A549 (cell line): ENCODE results near the gene ZNF32. TPM values are rescaled to one million over a fixed set of nuclear protein-coding genes. Genes with fewer than 3 reads are reported as not detected.
A peak's percentile ranks its signal among the peaks of the same experiment; 100 is the strongest.

ENCODE experiments used
- ATAC-seq, 2 experiments: fragments of 200-7000 bp in 1 of 2; fragments of >200 bp in 1 of 2; cut with Nextera tagmentation in 1 of 2; cut with Tn5 transposase in 1 of 2; 3 replicates each; pipeline versions ENCODE4 v1.8.0 to v1.9.1; 2018 to 2020; ENCODE audit warnings: mild to moderate bottlenecking in 1 of 2, moderate library complexity in 1 of 2
- CTCF ChIA-PET: fragments of 300-600 bp; sonication (Branson Sonifier 250); formaldehyde crosslinking; extraction: SDS; loops from one replicate; lab custom pipeline; 2021; ENCODE audit warnings: antibody characterized with exemption, inconsistent platforms; lab: Yijun Ruan, JAX
- POLR2A ChIA-PET: fragments of 350-600 bp; formaldehyde crosslinking; extraction: SDS; loops from one replicate; lab custom pipeline; 2021; ENCODE audit warnings: antibody characterized with exemption, inconsistent platforms; lab: Yijun Ruan, JAX
- DNase-seq, 2 experiments: peaks; one replicate each; pipeline versions ENCODE4 v3.0.0 to v3.0.0-alpha.2; 2011 to 2016; ENCODE audit warnings: low read depth in 1 of 2, low spot score in 1 of 2
- FAIRE-seq: peaks from 2 replicates; lab custom pipeline; 2011; peaks lifted over from hg19 to GRCh38; lab: Jason Lieb, UNC
- H3K27ac ChIP-seq, 2 experiments: fragments of >200 bp; sonication (Bioruptor Twin); formaldehyde crosslinking; 3 replicates each; pipeline ENCODE4 v1.5.1; 2016 to 2017
- H3K4me1 ChIP-seq: fragments of >200 bp; sonication (Bioruptor Twin); formaldehyde crosslinking; 3 replicates; pipeline ENCODE4 v1.6.1; 2016
- H3K4me2 ChIP-seq: fragments of >200 bp; sonication (Bioruptor Twin); formaldehyde crosslinking; 3 replicates; pipeline ENCODE4 v1.6.1; 2016
- H3K4me3 ChIP-seq: fragments of >200 bp; sonication (Bioruptor Twin); formaldehyde crosslinking; 3 replicates; pipeline ENCODE4 v1.5.1; 2016
- H3K9me3 ChIP-seq: fragments of >200 bp; sonication (Bioruptor Twin); formaldehyde crosslinking; 3 replicates; pipeline ENCODE4 v1.6.1; 2016
- EHF ChIP-seq: fragments of 250-450 bp; sonication (Bioruptor Pico); IDR thresholded peaks from 2 replicates; pipeline ENCODE4 v1.5.0; 2020; ENCODE audit warnings: mild to moderate bottlenecking
- ESRRA ChIP-seq: fragments of 150-350 bp; IDR thresholded peaks from 2 replicates; pipeline ENCODE4 v1.6.1; 2014; ENCODE audit warnings: mild to moderate bottlenecking, low read length, borderline replicate concordance
- GATA3 ChIP-seq: IDR thresholded peaks from 2 replicates; pipeline ENCODE4 v1.6.1; 2012; ENCODE audit warnings: borderline replicate concordance
- HDAC2 ChIP-seq: fragments of 200-600 bp; sonication (generic); IDR thresholded peaks from 2 replicates; pipeline ENCODE4 v1.6.1; 2016
- HOXA7 ChIP-seq: fragments of 250-450 bp; sonication (Bioruptor Pico); IDR thresholded peaks from 2 replicates; pipeline ENCODE4 v1.5.0; 2020; ENCODE audit warnings: mild to moderate bottlenecking, moderate library complexity
- HOXB13 ChIP-seq: fragments of 250-450 bp; sonication (Bioruptor Pico); IDR thresholded peaks from 2 replicates; pipeline ENCODE4 v1.5.0; 2020; ENCODE audit warnings: low read depth, mild to moderate bottlenecking, moderate library complexity
- JUN ChIP-seq, 2 experiments: fragments of >200 bp; sonication (Bioruptor Twin); formaldehyde crosslinking; IDR thresholded peaks; 2 replicates in 1 of 2; 3 replicates in 1 of 2; pipeline ENCODE4 v1.6.1; 2016 to 2017
- KDM5A ChIP-seq: fragments of 200-600 bp; sonication (generic); IDR thresholded peaks from 2 replicates; pipeline ENCODE4 v1.6.1; 2016; ENCODE audit warnings: antibody characterized with exemption, mild to moderate bottlenecking
- MAFK ChIP-seq: fragments of 450-650 bp; IDR thresholded peaks from 2 replicates; pipeline ENCODE4 v1.6.1; 2014; ENCODE audit not compliant: partially characterized antibody
- MAZ ChIP-seq: fragments of 150-350 bp; IDR thresholded peaks from 2 replicates; pipeline ENCODE4 v1.6.1; 2014; ENCODE audit warnings: antibody characterized with exemption, low read depth, low read length, borderline replicate concordance
- POLR2A ChIP-seq: IDR thresholded peaks from 2 replicates; pipeline ENCODE4 v1.6.1; 2012; ENCODE audit warnings: mild to moderate bottlenecking, low read length
- POLR2AphosphoS2 ChIP-seq: conservative IDR thresholded peaks from 2 replicates; pipeline ENCODE4 v1.6.1; 2012; ENCODE audit warnings: low read length, improper control_type of control experiment, inconsistent platforms
- RAD21 ChIP-seq, 2 experiments: fragments of >200 bp in 1 of 2; sonication (Bioruptor Twin) in 1 of 2; formaldehyde crosslinking in 1 of 2; IDR thresholded peaks in 1 of 2; conservative IDR thresholded peaks in 1 of 2; 2 replicates in 1 of 2; 3 replicates in 1 of 2; pipeline ENCODE4 v1.6.1; 2012 to 2018; ENCODE audit warnings: inconsistent platforms in 1 of 2
- TFCP2L1 ChIP-seq: fragments of 250-450 bp; sonication (Bioruptor Pico); IDR thresholded peaks from 2 replicates; pipeline ENCODE4 v1.5.0; 2021; ENCODE audit warnings: mild to moderate bottlenecking
- ZC3H11A ChIP-seq: fragments of 450-650 bp; IDR thresholded peaks from 2 replicates; pipeline ENCODE4 v1.6.1; 2014; ENCODE audit warnings: antibody characterized with exemption, mild to moderate bottlenecking
- ZNF302 ChIP-seq: fragments of 250-450 bp; sonication (Bioruptor Pico); IDR thresholded peaks from 2 replicates; pipeline ENCODE4 v1.9.0; 2021; ENCODE audit warnings: inconsistent platforms, mild to moderate bottlenecking, moderate library complexity
- whole genome bisulfite sequencing: methylation state at CpG from one replicate; pipeline ENCODE4 v1.1.6; 2017; ENCODE audit errors: missing lambda C conversion rate; 5-methylcytosine and 5-hydroxymethylcytosine counted together
- polyA plus RNA-seq, 4 experiments: library from polyadenylated mRNA; depleted of rRNA in 3 of 4; stranded (reverse); fragments of >200 nt; fragmentation: RNase III in 1 of 4; extraction: RNeasy Plus Mini Kit Qiagen cat#74134 plus additional on column Dnase treatment in 1 of 4; gene quantifications; 2 replicates in 3 of 4; 3 replicates in 1 of 4; pipeline ENCODE4 v1.2.3, GENCODE V29; 2011 to 2017
- TF ChIP-seq, protein P1 (sequence below): fragments of >200 bp; sonication (Bioruptor Twin); formaldehyde crosslinking; IDR thresholded peaks from 2 replicates; pipeline ENCODE4 v1.6.1; 2016
- TF ChIP-seq, protein P2 (sequence below): fragments of 250-450 bp; sonication (Bioruptor Pico); IDR thresholded peaks from 2 replicates; pipeline ENCODE4 v1.5.0; 2021; ENCODE audit warnings: mild to moderate bottlenecking, moderate library complexity, borderline replicate concordance
- TF ChIP-seq, protein P3 (sequence below): IDR thresholded peaks from 2 replicates; pipeline ENCODE4 v1.6.1; 2012; ENCODE audit warnings: low read depth, borderline replicate concordance

The ZNF32 gene
- polyA plus RNA-seq, 2 of the 4 experiments (the other 2 are of a cell fraction) = 21.4 to 38.2 TPM

DNA sequence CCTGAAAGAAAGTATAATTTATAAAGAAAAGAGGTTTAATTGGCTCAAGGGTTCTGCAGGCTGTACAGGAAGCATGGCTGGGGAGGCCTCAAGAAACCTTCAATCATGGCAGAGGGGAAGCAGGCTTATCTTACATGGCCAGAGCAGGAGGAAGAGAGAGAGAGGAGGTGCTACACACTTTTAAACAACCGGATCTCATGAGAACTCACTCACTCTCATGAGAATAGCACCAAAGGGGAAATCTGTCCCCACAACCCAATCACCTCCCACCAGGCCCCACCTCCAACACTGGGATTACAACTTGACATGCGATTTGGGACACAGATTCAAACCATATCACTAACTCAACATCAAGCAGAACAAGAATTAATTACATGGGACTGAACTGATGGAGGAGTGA, 49.3 kb downstream of the ZNF32 start:
- H3K4me2 ChIP-seq = no peak overlapping the region
- ChIA-PET CTCF (no interaction called here), POLR2A (no interaction called here)
- ATAC-seq = no peak
- WGBS = 9% methylated on average over 2 of the region's 2 CpGs
- no peak for DNase-seq
- no peak overlapping the region for H3K4me3 ChIP-seq
- no peak for FAIRE-seq
- H3K4me1 ChIP-seq = no peaks in the 10 kb centered on the region
- TF ChIP-seq HOXA7 (CRISPR knock-in tag) (no peak), JUN (IDR thresholded peaks at IDR 0.05) (no peak), KDM5A (no peak), HDAC2 (no peak), POLR2A (no peak), MAFK (no peak), ESRRA (no peak), TFCP2L1 (no peak), ZNF302 (no peak), POLR2AphosphoS2 (no peak), ZC3H11A (no peak), GATA3 (no peak)
- TF ChIP-seq, protein P1, sequence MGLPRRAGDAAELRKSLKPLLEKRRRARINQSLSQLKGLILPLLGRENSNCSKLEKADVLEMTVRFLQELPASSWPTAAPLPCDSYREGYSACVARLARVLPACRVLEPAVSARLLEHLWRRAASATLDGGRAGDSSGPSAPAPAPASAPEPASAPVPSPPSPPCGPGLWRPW = no peak
- TF ChIP-seq, protein P2, sequence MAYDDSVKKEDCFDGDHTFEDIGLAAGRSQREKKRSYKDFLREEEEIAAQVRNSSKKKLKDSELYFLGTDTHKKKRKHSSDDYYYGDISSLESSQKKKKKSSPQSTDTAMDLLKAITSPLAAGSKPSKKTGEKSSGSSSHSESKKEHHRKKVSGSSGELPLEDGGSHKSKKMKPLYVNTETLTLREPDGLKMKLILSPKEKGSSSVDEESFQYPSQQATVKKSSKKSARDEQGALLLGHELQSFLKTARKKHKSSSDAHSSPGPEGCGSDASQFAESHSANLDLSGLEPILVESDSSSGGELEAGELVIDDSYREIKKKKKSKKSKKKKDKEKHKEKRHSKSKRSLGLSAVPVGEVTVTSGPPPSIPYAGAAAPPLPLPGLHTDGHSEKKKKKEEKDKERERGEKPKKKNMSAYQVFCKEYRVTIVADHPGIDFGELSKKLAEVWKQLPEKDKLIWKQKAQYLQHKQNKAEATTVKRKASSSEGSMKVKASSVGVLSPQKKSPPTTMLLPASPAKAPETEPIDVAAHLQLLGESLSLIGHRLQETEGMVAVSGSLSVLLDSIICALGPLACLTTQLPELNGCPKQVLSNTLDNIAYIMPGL = no peak
- TF ChIP-seq, protein P3, sequence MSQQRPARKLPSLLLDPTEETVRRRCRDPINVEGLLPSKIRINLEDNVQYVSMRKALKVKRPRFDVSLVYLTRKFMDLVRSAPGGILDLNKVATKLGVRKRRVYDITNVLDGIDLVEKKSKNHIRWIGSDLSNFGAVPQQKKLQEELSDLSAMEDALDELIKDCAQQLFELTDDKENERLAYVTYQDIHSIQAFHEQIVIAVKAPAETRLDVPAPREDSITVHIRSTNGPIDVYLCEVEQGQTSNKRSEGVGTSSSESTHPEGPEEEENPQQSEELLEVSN = no peak
- no peak overlapping the region for H3K27ac ChIP-seq
- peaks cover 8% of the 10 kb centered on the region; the same call in 2 of the 3 replicates for H3K9me3 ChIP-seq

DNA sequence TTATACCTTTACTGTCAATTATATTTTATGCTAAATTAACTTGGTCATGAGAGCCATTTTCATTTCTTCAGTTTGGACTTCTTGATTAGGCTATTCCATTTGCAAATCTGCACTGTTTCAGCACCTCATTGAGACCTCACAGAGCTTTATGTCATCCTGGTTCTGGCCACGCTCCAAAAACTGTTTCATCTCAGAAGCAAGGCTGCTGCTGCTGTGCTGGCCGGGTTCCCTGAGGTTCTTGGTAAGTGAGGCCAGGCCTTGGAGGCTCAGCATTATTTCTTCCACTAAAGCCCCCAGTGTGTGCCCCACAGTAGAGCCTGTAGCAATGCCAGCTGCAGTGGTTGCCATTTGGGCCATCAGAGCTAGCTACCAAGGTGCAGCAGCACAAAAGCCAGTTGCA, 50.2 kb downstream of the ZNF32 start:
- FAIRE-seq = no peak

DNA sequence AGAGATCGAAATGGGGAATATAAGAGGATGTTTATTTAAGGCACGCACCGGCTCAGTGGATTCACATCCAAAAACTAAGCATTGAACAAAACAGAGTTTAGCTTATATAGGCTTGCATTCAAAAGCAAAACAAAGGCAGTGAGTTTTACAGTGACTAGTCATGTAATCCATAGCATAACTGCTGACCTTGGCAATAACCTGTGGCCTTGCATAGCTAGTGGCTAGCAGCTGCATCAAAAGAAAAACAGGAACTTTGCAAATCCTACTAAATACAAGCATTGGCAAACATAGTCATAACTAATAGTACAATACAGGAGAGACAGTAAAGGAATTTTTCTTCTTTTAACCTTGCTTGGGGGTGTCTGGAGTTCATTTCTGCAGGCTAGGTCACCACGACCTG, 52.1 kb downstream of the ZNF32 start:
- Histone ChIP-seq H3K4me1 (no peaks in the 10 kb centered on the region), H3K4me2 (no peak overlapping the region), H3K9me3 (peaks cover 16% of the 10 kb centered on the region; the same call in 2 of the 3 replicates), H3K4me3 (no peak overlapping the region), H3K27ac (no peak overlapping the region)
- ChIA-PET POLR2A (no interaction called here), CTCF (no interaction called here)
- ATAC-seq (no peak), FAIRE-seq (no peak)
- TF ChIP-seq POLR2A (no peak), MAFK (peak; percentile 68)
- TF ChIP-seq, all 56 proteins: peak for 1
- WGBS = 61% methylated on average over 4 of the region's 4 CpGs
- no peak for DNase-seq

More for the DNA sequence above, 50.2 kb downstream of the ZNF32 start:
- H3K4me3 ChIP-seq = no peak overlapping the region
- DNase-seq = no peak
- 20% methylated on average over 1 of the region's 2 CpGs for WGBS
- no peak overlapping the region for H3K27ac ChIP-seq
- ChIA-PET CTCF (interaction anchor here (0.6 kb wide), 1 partner anchor 137 kb away, joined by 3 read pairs; no protein-coding TSS in a partner anchor), POLR2A (no interaction called here)
- H3K9me3 ChIP-seq = peaks cover 8% of the 10 kb centered on the region; the same call in 2 of the 3 replicates
- no peak overlapping the region for H3K4me2 ChIP-seq
- ATAC-seq = no peak
- TF ChIP-seq RAD21 (conservative IDR thresholded peaks at IDR 0.05 in 1 of 2, IDR thresholded peaks at IDR 0.05 in 1 of 2) (no peak), GATA3 (no peak), HOXB13 (no peak), MAZ (no peak), EHF (CRISPR knock-in tag) (no peak)
- TF ChIP-seq, protein P3 = no peak
- no peaks in the 10 kb centered on the region for H3K4me1 ChIP-seq
